Cardiac muscle cell (in vitro differentiated cells and primary cell): ENCODE measurements around the gene KIF26B. TPM values are rescaled to one million over a fixed set of nuclear protein-coding genes. Genes with fewer than 3 reads are reported as not detected.

Source experiments
- DNase-seq, 2 donors: peaks; one replicate each; pipeline versions ENCODE4 v3.0.0 to v3.0.0-alpha.2; 2010 to 2017; ENCODE audit warnings: low read depth in 1 of 2, low spot score in 1 of 2
- H3K27ac ChIP-seq: fragments of 200-600 bp; sonication (generic); 2 replicates; pipeline ENCODE4 v1.5.1; 2016
- H3K27me3 ChIP-seq: fragments of 200-600 bp; sonication (generic); 2 replicates; pipeline ENCODE4 v1.6.0; 2016; ENCODE audit warnings: control low read depth
- H3K36me3 ChIP-seq: fragments of 200-600 bp; sonication (generic); 2 replicates; pipeline ENCODE4 v1.5.1; 2016; ENCODE audit warnings: control low read depth
- H3K4me1 ChIP-seq: fragments of 200-600 bp; sonication (generic); 2 replicates; pipeline ENCODE4 v1.8.1; 2017; ENCODE audit warnings: low read depth, mild to moderate bottlenecking, mixed run types
- H3K4me3 ChIP-seq: fragments of 200-600 bp; sonication (generic); 2 replicates; pipeline ENCODE4 v1.5.1; 2016; ENCODE audit warnings: mild to moderate bottlenecking
- H3K9me3 ChIP-seq: fragments of 200-600 bp; sonication (generic); 2 replicates; pipeline ENCODE4 v1.5.1; 2017; ENCODE audit warnings: low read depth, mild to moderate bottlenecking, control low read depth
- polyA plus RNA-seq: library from polyadenylated mRNA; unstranded; fragments of >200 nt; fragmentation: Nextera tagmentation; extraction: Ambion mirVana; gene quantifications from 2 replicates; pipeline ENCODE4 v1.2.1, GENCODE V29; 2016
- total RNA-seq: library from RNA; depleted of rRNA; stranded (reverse); fragments of >200 nt; gene quantifications from 2 replicates; pipeline ENCODE4 v1.2.3, GENCODE V29; 2016
- TF ChIP-seq, protein P1 (sequence below): IDR thresholded peaks from 2 replicates; pipeline ENCODE4 v1.5.1; 2012; ENCODE audit warnings: low read depth, mild to moderate bottlenecking, low read length

Gene KIF26B
- total and polyA plus RNA-seq, 2 experiments from 2014 or later = 58.9 to 177 TPM

DNA sequence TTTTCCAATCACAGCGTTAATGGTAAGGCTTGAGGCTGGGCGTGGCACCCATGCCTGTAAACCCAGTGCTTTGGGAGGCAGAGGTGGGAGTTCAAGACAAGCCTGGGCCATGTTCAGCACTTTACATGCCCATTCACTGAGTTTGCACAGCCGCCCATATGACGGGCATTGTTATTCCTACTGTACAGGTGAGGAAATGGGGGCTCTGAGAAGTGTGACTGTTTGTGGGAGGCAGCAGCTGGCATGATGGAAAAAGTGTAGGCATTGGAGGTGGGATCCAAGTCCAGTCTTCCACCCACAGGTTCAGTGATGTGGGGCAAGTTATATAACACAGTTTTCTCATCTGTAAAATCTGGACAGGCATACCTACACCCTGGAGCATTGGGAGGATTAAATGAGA is 445.9 kb downstream of the KIF26B start:
- H3K27me3 ChIP-seq = no peaks in the 10 kb centered on the region
- H3K4me1 ChIP-seq = peaks cover 47% of the 10 kb centered on the region
- peaks cover 4% of the 10 kb centered on the region for H3K36me3 ChIP-seq
- TF ChIP-seq, protein P1, sequence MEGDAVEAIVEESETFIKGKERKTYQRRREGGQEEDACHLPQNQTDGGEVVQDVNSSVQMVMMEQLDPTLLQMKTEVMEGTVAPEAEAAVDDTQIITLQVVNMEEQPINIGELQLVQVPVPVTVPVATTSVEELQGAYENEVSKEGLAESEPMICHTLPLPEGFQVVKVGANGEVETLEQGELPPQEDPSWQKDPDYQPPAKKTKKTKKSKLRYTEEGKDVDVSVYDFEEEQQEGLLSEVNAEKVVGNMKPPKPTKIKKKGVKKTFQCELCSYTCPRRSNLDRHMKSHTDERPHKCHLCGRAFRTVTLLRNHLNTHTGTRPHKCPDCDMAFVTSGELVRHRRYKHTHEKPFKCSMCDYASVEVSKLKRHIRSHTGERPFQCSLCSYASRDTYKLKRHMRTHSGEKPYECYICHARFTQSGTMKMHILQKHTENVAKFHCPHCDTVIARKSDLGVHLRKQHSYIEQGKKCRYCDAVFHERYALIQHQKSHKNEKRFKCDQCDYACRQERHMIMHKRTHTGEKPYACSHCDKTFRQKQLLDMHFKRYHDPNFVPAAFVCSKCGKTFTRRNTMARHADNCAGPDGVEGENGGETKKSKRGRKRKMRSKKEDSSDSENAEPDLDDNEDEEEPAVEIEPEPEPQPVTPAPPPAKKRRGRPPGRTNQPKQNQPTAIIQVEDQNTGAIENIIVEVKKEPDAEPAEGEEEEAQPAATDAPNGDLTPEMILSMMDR = no peak
- peak overlapping the region; percentile 30 for H3K27ac ChIP-seq
- no peak overlapping the region for H3K4me3 ChIP-seq
- no peaks in the 10 kb centered on the region for H3K9me3 ChIP-seq
- DNase-seq = no peak

DNA sequence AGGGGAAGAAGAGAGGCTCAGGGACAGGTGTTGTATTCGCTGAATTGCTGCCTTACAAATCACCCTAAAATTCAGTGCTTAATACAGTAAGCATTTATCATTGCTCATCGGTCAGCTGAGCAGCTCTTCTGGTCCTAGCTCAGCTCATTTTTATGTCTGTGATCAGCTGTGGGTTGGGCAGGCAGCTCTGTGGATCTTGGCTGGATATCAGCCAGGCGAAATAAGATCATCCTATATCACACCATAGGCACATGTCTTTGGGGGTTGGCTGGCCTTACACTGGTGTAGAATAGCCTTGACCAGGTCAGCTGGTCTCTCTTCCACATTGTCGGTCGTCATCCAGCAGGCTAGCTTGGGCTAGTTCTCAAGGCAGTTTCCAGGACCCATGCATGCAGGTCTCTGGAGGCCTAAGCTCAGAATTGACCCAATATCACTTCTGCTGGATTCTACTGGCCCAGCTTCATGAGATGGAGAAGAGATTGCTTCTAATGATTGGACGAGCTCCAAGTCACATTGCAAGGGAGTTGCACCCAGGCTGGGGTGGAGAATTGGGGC is 448.6 kb downstream of the KIF26B start:
- peaks cover 53% of the 10 kb centered on the region for H3K4me1 ChIP-seq
- peak overlapping the region; percentile 96 for H3K27ac ChIP-seq
- no peak for DNase-seq

DNA sequence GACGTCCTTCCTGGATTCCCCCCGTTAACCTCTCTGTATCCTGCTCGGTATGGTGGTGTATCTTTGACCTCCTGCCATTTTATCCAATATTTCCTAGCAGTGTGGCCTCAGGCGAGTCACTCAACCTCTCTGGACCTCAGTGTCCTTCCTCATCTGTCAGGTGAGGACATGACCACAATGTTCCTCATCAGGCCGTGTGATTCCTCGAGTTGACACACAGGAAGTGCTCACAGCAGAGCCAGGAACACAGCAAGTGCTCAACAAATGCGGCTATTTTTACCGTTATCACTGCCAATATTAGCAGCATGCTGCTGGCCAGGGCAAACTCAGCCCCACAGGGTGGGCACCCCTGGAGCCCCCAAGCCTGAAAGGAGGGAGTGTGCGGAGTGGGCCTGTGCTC is 450.2 kb downstream of the KIF26B start:
- Histone ChIP-seq H3K4me1 (peaks cover 38% of the 10 kb centered on the region), H3K4me3 (no peak overlapping the region), H3K27me3 (no peaks in the 10 kb centered on the region), H3K27ac (peak overlapping the region; percentile 96), H3K36me3 (peaks cover 19% of the 10 kb centered on the region), H3K9me3 (no peaks in the 10 kb centered on the region)
- TF ChIP-seq, protein P1 = no peak
- DNase-seq = peak in 1 of 2 donors; percentile 21

More for the DNA sequence above, 448.6 kb downstream of the KIF26B start:
- peaks cover 7% of the 10 kb centered on the region for H3K36me3 ChIP-seq
- H3K27me3 ChIP-seq = no peaks in the 10 kb centered on the region
- H3K4me3 ChIP-seq = no peak overlapping the region
- TF ChIP-seq, protein P1 = no peak
- no peaks in the 10 kb centered on the region for H3K9me3 ChIP-seq

DNA sequence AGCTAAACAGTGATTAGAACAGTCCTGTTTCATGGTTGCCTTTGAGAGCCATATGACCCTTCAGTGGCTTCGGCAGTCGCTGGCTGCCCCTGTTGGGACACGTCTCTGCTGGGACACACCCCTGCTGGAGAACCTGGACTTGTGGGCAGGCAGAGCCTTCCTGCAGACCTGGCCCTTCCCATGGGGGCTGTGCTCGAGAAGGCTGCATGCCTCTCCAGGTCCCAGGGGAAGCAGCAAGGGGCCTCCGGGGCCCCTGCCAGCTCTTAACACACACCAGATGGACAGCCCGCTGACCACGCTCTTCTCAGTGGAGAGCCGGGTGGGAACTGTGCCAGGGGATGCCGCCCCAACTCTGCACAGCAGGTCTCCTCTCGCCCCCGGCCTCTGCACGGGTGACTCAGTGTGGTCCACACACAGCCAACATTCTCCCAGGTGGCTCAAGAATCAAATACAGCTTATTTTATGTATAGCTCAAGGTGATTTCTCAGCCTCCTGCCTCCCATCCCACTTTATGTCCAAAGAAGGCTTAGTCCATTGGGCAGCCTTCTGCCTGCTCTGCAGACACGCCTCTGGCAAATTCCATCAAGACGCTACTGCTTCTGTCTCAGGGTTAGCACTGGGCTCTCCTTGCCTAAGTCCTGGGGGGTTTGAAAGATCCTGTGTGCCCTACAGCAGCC is 450.8 kb downstream of the KIF26B start:
- peak overlapping the region; percentile 96 for H3K27ac ChIP-seq
- peaks cover 25% of the 10 kb centered on the region for H3K36me3 ChIP-seq
- TF ChIP-seq, protein P1 = no peak

DNA sequence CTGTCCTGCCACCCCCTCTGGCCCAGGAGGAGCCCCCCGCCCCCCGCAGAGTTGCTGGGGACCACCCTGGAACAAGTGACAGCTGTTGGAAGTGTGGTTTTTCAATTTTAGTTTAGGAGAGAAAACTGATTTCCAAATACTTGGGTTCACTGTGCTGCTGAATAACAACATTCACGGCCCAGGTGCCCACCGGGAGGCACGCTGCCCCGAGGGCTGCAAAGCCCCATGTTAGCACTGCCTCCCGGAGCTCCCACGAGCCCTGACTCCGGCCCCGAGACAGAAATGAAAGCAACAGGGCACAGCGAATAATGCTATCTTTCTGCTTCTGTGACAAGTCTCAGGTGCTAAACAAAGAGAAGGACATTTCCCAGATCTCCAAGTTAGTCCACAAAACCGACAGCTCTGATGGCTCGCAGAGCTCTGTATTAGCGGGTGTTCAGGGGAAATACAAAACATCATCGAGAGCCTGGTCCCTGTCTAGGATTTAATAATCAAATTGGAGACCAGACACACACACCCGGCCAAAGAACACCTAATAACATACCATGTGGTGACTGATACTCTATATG is 451.5 kb downstream of the KIF26B start:
- TF ChIP-seq, protein P1 = no peak
- Histone ChIP-seq H3K9me3 (no peaks in the 10 kb centered on the region), H3K27me3 (no peaks in the 10 kb centered on the region), H3K4me3 (no peak overlapping the region), H3K27ac (peak overlapping the region; percentile 96), H3K36me3 (peaks cover 31% of the 10 kb centered on the region), H3K4me1 (peaks cover 38% of the 10 kb centered on the region)
- peak in 1 of 2 donors; percentile 68 for DNase-seq

More for the DNA sequence above, 450.8 kb downstream of the KIF26B start:
- Histone ChIP-seq H3K4me3 (no peak overlapping the region), H3K27me3 (no peaks in the 10 kb centered on the region), H3K4me1 (peaks cover 38% of the 10 kb centered on the region), H3K9me3 (no peaks in the 10 kb centered on the region)
- DNase-seq = peak; percentile 55 to 94
